HG02642 (cell line): Measurements from ENCODE around the gene FOXA3.
A peak's percentile ranks its signal among the peaks of the same experiment; 100 is the strongest.
"Not testable (repeated sequence)": the region's sequence is repeated elsewhere in the genome, so short reads cannot be mapped to it uniquely, and the experiment has no call there.

ENCODE experiments used
- ATAC-seq: cut with Tn5 transposase; IDR thresholded peaks from one replicate; pipeline ENCODE4 v1.9.1; 2021; ENCODE audit warnings: mild to moderate bottlenecking; ENCODE audit not compliant: unreplicated experiment, poor library complexity

The FOXA3 gene

DNA sequence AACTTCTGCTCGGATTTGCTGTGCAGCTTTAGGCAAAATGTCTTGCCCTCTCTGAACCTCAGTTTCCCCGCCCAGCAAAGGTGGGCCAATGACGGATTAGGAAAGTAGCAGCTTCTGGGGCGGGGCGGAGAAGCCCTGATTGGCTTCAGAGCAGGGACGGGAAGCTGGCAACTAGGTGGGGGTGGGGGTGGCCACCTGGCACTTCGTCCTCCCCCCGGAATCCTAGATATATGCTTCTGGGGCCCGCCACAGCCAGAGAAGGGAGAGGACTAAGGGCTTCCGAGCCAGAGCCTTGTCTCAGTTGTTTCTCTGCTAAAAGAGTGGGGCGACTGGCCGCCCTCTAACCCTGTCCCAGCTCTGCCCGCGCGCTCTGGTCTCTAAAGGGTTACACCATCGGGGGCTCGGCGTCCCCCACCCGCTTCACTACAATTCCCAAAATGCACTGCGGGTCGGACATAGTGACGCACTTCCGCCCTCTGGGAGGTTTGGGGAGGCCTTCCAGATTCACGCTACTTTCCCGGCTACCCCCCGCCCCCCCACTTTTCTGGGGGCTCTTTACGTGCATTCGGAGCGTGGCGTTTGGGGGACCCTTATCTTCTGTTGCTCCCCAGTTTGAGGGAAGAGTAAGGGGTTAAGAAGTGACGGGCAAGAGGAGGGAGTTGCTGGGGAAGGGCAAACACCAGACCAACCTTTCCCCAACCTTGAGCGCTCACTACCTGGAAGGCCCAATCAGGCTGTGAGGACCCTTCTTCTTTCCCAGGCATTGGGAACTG, 22.5 kb downstream of the FOXA3 start:
- peak; percentile 55 for ATAC-seq

DNA sequence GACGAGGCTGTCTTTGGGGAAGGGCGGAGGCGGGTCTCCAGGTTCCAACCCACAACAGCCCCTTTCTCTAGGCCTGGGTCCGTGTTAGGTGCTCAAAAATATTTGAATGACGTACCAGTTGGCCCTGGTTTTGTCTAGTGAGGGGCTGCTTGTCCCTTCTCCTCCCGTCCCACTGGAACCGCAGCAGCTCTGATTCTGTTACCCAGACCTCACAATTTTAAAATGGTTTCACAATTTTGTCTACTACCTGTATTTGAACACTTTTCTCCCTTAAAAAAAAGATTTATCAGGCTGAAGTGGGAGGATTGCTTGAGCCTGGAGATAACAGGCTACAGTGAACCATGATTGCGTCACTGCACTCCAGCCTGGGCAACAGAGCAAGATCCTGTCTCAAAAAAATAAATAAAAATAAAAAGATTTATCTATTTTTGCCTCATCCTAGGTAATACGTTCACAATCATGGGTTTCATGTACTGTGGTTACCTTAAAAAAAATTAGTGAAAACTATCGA, 23.1 kb downstream of the FOXA3 start:
- no peak for ATAC-seq

DNA sequence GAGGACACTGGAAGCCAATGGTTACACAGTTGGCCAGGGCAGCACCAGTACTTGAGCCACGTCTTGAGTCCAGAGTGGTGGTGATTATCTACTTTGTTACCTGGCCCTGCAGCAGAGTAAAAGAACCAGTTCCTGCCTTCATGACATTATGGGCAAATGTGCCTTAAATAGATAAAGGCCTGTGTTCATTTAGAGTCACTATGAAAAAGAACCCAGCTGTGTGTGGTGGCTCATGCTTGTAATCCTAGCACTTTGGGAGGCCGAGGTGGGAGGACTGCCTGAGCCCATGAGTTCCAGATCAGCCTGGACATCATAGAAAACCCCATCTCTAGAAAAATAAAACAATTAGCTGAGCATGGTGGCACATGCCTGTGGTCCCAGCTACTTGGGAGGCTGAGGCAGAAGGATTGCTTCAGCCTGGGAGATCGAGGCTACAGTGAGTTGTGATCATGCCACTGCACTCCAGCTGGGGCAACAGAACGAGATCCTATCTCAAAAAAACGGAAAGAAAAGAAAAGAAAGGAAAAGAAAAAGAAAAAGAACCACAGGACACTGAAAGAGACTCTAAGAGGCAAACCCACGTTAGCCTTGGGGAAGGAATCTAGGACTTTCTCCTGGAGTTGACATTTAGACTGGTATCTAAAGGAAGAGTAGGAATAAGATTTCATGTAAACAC, 25.2 kb downstream of the FOXA3 start:
- ATAC-seq: no peak

DNA sequence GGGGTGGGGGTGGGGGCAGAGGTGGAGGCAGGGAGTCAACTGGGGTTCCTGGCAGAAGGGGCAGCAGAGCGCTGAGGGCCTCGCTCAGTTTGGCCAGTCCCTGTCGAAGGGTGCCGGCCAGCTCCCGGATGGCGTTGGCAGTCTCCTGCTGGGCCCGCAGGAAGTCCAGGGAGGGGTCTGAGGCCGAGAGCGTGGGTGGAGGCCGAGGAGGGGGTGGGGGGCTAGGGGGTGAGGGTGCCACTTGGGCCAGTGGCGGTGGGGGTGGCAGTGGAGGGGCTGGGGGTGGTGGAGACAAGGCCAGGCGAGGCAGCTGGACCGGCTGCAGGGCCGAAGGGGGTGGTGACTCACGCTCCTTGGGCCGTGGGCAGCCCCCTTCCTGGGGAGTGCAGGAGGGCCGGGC, 26.8 kb downstream of the FOXA3 start:
- no peak for ATAC-seq

DNA sequence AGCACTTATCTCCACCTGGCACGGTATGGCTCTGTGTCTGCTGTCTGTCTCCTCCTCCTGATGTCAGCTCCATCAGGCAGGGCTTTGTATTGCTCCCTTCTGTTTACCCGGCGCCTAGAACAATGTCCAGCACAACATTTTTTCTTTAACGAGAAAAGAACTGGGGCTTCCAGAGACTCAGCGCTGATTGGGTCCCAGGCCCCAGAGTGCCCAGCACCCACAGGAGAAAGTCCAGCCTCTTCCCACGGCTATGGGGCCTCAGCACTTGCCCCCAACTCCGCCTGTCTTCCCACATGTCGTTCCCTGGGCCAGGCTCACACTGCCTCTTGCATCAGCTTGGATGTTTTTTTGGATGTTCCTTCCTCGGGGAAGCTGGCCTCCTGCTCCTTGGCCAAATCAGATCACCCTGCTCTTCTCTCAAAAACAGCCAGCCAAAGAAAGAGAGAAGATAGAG, 31.4 kb downstream of the FOXA3 start:
- no peak for ATAC-seq

DNA sequence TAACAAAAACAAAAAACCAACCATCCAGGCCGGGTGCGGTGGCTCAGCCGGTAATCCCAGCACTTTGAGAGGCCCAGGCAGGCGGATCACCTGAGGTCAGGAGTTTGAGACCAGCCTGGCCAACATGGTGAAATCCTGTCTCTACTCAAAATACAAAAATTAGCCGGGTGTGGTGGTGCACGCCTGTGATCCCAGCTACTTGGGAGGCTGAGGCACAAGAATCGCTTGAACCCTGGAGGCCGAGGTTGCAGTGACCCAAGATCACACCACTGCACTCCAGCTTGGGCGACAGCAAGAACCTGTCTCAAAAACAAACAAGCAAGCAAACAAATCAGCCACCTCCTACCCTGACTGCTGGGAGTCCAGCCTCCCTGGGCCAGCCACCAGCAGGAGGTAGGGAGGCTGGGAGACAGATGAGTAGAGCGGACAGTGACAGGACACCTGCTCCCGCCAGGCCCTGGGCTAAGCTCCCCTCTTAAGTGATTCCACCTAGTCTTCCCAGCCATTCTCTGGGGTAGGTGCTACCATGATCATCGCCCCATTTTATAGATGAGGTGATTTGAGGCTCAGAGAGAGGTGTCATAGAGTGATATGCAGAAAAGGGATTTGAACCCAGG, 32.0 kb downstream of the FOXA3 start:
- ATAC-seq: not testable (repeated sequence)

DNA sequence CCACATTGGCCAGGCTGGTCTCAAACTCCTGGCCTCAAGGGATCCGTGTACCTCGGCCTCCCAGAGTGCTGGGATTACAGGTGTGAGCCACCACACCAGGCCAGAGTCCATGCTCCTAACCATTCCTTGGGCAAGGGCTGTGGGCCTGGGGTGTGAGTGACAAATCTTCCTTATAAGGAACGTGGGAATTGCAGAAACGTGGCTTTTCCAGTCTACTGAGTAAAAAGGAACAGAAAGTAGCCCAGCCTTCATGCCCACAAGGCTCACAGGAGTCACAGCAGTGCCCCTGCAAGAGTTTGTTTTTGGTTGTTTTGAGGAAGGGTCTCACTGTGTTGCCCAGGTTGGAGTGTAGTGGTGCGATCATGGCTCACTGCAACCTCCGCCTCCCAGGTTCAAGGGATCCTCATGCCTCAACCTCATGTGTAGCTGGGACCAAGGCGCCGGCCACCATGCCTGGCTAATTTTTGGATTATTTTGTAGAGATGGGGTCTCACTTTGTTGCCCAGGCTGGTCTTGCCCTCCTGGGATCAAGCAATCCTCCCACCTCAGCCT, 33.2 kb downstream of the FOXA3 start:
- ATAC-seq: no peak

DNA sequence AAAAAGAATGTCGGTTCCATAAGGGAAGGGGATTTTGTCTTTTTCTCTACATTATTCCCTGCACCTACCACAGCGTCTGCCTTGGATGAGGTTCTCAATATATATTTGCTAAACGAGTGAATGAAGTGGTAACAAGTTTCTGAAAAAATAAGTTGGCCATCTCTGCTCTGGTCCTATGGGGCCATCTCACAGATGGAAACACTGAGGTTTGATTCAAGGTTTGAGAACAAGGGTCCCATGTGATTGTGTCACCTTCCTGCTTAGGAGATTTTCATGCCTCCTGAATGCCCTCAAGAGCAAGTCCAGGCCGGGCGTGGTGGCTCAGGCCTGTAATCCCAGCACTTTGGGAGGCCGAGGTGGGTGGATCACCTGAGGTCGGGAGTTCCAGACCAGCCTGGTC, 35.1 kb downstream of the FOXA3 start:
- ATAC-seq: no peak

DNA sequence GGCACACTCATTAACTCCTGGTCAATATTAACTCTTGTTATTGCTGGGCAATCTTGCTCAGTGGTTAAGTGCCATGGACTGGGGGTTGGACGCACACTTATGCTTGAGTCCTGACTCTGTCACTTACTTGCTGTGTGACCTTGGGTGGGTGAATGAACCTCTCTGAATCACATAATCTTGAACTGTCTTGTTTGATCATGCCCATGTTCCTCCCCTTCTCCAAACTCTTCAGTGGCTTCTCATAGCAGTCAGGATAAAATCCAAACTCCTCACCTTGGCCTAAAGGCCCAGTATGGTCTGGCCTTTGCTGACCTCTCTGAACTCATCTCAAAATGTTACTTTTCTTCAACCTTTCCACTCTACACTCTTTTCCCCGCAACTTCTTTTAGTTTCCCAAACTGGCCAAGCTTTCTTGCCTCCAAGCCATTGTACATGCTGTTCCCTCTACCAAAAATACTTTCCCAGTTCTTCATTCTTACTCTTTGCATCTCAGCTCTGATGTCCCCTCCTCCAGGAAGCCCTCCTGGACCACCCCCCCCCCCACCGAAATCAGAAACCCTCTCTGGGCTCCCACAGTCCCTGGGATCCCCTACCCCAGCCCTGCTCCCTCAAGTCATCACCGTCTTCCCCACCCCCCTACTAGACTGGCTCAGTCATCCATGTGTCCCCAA, 35.9 kb downstream of the FOXA3 start:
- ATAC-seq: no peak

DNA sequence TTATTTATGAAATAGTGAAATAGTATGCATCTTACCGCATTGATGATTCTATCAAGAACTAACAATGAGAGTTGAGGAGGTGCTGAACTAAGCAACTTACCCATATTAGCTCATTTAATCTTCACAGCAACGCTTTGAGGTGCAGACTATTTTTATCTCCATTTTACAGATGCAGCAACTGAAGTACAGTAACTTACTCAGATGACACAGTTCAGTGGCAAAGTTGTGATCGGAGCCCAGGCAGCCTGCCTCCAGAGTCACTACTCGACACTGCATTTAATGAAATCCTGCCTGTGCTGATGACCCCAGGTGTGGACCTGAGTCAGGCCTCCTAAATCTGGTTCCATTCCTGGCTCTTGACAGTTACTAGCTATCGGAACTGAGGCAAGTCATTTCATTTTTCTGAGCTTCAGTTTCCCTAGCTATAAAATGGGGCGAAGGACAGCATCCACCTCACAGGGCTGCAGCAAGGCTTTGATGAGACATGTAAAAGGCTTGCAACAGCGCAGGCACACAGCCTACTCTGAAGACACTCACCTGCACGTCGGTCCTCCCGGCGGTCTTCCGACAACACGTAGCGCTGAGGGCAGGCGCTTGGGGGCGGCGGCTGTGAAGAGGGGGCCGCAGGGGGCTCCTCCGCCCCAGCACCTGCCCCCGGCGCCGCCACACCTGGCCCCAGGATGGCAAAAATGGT, 36.8 kb downstream of the FOXA3 start:
- ATAC-seq: no peak

DNA sequence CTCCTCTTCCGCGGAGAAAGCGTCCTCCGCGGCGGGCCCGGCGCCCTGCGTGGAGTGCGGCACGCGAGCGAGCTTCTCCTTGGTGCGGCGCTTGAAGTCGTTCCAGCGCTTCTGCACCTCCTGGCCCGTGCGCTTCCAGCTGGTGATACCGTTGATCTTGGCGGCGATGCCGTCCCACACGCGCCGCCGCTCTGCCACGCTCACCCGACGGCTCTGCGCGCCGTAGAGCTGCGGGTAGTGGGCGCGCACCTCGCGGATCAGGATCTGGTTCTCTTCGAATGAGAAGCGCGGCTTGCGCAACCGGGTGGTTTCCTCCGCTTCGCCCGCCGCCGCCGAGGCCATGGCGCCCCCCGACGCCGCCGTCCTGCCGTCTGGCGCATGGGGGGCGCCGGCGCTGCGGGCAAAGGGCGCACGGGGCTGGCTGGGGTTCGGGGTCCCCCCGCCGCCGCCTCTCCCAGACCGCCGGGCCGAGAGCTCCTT, 37.3 kb downstream of the FOXA3 start:
- no peak for ATAC-seq

DNA sequence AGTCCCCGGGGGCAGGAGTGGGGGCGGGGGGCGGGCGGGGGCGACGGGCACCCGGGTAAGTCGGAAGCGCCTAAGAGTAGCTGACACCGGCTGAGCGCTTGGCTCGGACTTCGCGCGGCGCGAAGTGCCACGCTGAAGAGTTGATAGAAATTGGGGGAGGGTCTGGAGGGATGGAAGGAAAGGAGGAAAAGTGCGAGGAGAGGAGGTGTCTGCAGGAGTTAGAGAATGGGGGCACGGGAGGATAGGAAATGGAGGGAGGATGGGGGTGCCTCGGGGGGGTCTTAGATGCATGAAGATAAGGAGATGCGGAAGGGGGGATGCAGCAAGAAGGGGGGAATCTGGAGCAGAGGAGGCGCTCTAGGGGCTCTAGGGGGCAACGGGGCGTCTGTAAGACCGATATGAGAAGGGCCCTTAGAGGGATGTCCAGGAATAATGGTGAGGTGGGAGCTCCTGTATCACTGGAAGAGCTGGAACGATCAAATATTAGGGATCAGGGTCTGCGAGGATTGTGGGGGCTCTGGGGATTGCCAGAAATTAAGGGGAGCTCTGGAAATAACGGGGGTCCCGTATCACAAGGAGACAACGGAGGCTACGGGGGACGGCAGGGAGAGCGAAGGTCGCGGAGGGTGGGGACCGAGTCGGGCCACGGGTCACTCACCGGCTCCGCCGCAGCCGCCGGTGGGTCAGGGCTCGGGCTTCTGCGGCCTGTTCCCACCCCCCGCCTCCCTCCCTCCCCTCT, 38.0 kb downstream of the FOXA3 start, which contains the start of gene MYPOP:
TSS of gene MYPOP (minus strand) at position 702 of the 739 bp plus-strand sequence. CDS start 840 bp downstream, outside the sequence.
- ATAC-seq: no peak

DNA sequence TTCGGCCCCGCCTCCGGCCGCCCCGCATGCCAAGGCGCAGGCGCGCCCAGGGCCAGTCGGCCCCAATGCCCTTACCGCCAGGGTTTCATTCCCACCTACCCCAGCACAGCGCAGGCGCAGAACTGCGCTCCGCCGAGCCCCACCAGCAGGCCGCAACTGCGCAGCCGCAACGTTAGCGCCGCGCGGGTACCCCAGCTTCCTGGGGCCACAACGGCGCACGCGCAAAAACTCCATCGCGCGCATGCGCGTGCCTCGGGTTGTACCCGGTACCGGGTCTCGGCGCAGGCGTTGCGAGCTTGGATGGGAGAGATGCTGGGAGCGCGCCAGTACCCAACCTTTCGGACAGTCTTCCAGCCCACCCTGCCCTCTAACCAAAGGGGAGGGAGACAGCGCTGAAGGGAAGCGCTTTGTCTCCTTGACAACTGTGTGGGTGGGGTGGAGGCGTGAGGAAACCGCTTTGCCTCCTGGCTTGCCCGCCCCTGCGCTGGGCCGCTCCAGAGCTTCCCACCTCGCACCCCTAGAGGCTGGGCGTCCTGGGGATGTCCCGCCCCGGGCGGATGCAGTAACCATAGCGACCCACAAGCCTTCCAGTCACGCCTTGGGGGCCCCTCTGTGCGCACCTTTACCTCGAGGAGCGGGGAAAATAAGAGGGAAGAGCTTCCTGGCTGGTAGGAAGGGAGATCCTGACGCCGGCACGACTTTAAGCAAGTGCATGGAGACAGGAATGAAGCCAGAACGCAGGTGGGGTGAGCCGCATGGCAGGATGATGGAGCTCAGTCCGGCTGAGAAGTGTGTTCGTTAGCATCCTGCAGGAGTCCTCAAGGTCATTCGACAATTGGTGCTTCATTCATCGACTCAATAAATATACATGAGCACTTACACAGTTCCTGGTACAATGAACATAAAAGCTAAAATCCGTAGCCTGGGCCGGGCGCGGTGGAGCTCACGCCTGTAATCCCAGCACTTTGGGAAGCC, 38.8 kb downstream of the FOXA3 start:
- peak; percentile 89 for ATAC-seq

DNA sequence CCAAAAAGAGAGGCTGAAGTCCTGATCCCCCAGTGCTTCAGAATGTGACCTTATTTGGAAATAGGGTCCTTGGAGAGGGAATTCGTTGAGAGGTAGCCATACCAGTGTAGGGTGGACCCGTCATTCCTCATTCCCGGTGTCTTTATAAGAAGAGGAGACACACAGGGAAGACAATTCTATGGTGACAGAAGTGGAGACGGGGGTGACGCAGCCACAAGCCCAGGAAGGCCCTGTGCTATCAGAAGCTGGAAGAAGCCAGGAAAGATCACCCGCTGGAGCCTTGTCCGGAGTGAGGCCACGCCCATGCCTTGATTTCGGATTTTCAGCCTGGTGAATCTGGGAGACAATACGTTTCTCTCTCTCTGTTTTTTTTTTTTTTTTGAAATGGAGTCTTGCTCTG, 40.9 kb downstream of the FOXA3 start:
- no peak for ATAC-seq

DNA sequence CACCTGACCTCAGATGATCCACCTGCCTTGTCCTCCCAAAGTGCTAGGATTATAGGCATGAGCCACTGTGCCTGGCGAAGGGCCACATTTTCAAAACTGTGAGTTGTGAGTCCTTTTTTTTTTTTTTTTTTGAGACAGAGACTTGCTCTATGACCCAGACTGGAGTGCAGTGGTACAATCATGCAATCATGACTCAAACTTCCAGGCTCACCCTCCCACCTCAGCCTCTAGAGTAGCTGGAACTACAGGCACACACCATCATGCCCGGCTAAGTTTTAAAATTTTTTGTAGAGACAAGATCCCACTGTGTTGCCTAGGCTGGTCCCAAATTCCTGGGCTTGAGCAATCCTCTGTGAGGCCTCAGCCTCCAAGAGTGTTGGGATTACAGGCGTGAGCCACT, 42.1 kb downstream of the FOXA3 start:
- ATAC-seq: no peak

DNA sequence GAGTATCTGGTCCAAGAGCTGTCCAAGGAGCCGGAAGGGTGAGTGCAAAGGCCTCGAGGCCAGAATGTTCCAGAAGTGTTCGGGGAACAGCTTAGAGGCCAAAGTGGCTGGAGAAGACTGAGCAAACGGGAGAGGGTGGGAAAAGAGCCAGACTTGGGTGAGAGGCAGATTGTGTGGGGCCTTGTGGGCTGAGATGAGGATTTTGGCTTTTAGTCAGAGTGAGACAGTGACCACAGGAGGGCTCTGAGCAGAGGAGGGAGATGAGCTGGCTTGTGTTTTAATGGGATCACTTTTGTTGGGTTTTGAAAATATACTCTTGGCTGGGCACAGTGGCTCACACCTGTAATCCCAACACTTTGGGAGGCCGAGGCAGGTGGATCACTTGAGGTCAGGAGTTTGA, 44.8 kb downstream of the FOXA3 start:
- ATAC-seq: no peak

DNA sequence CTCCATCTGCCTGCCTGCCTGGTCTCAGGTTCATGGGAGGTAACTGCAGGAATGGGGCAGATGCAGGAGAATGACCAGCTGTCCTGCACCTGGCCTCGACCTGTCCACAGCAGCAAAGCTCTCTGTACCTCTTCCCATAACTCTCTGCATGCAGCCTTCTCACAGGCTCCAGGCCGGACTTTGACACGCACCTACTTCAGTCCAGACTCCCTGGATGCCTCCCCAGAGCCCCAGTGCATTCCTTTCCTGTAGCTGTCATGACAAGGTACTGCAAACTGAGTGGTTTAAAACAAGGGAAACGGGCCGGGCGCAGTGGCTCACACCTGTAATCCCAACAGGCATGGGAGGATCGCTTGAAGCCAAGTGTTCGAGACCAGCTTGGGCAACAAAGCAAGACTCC, 47.2 kb downstream of the FOXA3 start:
- no peak for ATAC-seq
